Stimulated activated CD4-positive, alpha-beta T cell treated with anti-CD3 and anti-CD28 coated beads, Interleukin-15, amount 100 ng/mL, for 48 hours (primary cell): ENCODE measurements around the gene BIK.
"Not testable (repeated sequence)": the region's sequence is repeated elsewhere in the genome, so short reads cannot be mapped to it uniquely, and the experiment has no call there.

Source experiments
- DNase-seq, 2 donors: peaks; one replicate each; pipeline ENCODE4 v3.0.0-alpha.2; 2020; ENCODE audit warnings: low read depth in 2 of 2

The BIK gene, protein sequence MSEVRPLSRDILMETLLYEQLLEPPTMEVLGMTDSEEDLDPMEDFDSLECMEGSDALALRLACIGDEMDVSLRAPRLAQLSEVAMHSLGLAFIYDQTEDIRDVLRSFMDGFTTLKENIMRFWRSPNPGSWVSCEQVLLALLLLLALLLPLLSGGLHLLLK

DNA sequence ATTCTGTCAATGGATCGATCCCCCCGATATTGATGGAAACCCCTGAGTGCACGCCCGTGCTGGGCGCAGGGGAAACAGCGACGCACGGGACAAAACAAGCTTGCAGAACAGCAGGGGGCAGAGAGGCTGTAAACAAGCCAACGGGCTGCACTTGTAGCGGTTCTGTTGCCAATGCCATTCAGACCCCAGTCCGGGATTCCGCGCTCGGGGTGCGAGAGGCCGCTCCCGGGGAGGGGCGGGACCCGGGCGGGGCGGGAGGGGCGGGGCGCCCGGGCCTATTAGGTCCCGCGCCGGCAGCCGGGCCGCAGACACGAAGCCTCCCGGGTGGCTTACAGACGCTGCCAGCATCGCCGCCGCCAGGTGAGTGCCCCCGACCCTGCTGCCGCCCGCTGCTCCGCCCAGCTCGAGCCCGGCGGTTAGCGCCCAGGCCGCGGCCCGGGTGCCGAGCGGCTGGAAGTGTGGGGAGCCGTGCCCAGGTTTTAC, at the start of gene BIK:
BIK (plus strand) TSS at position 307 of the 483 bp plus-strand sequence. CDS start 13,273 bp downstream, outside the sequence.
- DNase-seq, result peak in 1 of 2 donors; percentile 12

DNA sequence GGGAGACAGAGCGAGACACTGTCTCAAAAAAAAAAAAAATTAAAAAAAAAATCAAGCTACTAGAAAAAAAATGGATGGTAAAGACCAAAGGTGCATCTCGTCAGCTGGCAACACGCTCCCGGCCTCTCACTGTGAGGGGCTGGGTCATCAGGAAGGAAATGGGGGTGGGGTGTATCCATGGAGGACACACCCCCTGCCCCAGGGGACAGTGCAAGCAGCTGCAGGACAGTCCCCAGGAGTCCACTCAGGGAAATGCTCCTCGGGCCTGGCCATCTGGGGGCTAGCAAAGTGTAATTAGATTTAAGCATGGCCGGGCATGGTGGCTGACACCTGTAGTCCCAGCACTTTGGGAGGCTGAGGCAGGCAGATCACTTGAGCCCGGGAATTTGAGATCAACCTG, 44.4 kb upstream of the BIK start:
- no peak for DNase-seq

DNA sequence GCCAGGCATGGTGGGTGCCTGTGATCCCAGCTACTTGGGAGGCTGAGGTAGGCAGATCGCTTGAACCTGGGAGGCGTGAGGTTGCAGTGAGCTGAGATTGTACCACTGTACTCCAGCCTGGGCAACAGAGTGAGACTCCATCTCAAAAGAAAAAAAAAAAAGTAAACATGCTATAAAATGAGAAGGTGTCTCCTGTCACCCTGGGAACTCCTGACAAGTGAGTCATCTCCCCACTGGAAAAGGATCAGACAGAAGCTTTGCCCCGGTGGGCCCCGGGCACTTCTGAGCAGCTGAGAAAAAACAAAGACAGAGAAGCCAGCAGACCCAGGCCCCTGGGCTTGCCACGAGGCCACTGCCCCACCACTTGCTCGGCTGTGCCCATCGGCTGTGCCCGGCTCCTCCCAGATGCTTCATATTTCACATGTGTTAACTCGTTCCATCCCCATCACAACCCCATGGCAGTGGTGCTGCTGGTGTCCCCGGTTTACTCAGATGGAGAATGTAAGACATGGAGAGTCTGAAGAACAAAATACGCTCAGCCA, 43.6 kb upstream of the BIK start:
- DNase-seq, result no peak

DNA sequence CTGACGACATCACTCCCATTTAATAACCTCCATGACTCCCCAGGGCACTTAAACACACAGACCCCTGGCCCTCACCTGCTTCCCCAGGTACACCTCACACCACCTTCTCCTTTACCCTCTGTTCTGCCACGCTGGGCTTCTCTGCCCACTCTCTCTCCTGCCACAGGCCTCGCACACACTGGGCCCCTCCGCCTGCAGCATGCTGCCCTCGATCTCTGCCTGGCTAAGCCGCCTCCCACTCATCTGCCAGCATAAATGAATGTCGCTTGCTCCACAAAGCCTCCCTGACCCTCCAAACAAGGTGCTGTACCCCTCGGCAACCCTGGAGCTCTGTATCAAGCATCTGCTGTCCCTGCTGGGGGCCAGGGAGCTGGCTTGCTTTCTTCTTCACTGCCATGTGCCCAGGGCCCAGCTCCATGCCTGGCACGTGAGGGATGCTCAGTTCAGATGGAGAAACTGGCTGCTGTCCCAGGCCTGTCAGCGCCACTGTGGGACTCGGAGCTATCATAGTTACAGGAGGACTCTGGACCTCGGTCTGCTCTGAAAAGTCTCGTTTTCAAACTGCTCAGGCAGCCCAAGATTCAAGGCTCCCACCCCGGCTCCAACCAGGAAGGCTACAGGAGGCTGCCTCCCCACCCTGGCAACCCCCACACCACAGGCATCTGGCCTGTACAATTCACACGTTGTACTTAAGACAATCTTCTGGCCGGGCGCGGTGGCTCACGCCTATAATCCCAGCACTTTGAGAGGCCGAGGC, 33.3 kb upstream of the BIK start:
- no peak for DNase-seq

DNA sequence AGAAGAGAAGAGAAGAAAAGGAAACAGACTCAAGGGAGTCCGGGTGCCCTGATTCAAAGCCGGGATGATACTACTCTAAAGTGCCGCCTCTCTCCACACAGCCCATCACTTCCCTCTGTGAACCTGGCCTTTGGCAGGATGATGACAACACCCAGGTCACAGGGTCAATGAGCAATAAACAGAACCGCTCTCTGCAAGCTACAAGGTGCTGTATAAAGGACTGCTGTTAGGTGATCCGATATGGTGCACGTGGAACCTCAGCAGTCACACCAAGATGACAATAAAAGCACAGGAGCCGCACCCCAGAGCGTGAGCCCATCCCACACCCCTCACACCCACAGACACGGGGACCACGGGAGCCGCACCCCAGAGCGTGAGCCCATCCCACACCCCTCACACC, 32.0 kb upstream of the BIK start:
- DNase-seq, result no peak

DNA sequence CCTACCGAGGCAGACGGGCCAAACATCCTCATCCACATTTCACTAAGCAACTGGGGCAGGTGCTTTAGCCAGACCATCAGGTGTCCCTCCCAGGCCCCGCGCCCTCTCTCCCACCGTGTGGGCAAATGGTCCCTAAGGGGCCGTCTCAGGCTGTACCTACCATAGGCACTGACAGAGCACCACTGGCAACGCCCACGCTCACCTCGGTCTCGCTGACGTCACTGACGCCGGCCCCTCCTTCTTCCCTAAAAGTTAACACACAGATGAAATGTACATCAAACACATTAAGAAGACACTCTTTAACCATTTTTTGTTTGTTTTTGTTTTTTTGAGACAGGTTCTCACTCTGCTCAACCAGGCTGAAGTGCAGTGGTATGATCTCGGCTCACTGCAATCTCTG, 30.8 kb upstream of the BIK start:
- DNase-seq, result no peak

DNA sequence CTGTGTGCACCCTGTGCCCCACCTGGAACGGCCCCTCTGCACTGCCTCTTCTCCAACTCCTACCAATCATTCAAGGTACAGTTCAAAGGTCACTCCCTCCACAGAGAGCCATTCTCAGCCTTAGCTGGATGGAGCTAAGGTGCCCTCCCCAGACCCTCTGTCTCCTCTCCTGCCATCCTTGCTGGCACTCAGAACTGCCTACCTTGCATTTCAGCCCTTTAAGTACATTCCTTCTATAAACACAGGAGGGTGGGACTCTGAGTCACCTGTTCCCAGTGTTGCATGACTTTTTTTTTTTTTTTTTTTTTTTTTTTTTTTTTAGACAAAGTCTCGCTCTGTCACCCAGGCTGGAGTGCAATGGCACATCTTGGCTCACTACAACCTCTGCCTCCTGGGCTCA, 29.9 kb upstream of the BIK start:
- DNase-seq, result no peak

DNA sequence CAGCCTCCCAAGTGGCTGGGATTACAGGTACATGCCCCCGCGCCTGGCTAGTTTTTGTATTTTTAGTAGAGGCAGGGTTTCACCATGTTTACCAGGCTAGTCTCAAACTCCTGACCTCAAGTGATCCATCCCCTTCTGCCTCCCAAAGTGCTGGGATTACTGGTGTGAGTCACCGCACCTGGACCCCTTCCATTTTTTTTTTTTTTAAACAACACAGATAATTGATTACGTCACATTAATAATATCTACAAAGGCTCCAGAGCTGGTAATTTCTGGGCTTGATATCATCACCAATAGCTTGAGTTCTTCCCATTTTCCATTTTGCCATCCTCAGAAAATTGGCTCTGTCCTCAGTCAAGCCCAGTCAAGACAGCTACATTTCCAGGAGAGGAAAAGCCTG, 28.6 kb upstream of the BIK start:
- DNase-seq, result no peak

DNA sequence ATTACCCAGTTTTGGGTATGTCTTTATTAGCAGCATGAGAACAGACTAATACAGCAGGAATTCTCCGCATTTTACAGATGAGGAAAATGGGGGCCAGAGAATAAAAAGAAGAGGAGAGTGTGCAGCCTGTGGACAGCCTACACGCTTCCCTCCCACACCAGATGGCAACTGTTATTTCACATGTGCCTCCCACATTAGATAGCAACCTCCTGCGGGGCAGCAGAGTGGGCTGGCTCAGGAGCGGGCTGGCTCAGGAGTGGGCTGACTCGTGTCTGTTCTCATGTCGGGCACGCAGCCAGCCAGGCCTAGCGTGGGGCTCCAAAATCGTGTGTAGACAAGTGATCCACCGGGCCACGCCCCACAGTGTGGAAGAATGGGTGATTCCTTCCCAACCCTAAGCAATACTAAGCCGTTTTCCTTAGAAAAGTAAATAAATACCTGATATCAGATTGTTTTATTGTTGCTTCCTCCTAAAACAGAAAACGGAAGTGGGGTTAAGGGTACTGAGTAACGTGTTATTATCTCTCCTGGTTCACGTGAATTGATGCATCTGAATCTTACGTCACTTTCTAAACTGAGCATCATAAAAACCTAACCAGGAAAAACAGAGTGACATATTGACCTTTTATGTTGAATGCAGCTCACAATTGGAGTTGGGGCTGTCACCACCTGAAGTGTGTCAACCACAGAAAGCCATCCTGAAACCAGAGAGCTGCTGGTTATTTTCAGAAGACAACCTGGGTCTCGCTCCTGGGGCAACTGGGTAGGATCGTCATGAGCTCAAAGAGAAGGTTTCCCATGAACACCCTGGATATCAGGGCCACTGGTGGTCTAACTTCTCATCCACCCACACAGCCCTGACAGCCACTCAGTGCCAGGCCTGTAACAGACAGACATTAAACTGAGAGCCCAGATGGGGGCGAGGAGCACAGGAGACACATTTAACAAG, 24.6 kb upstream of the BIK start:
- DNase-seq, result no peak

DNA sequence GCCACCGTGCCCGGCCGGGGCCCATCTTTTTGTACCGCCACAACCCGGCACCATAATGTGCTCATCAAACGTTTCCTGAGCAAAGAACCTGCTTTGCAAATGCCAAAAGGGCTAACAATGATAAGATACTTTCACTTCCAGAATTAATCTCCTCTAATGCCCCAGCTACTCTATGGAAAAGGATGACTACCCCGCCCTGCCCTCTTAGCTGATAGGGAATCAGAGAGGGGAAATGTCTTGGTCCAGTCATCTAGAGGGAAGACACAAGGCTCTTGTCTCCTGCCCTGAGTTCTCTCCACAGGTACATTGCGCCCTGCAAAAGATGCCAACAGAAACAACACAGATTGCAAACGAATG, 21.9 kb upstream of the BIK start:
- no peak for DNase-seq

DNA sequence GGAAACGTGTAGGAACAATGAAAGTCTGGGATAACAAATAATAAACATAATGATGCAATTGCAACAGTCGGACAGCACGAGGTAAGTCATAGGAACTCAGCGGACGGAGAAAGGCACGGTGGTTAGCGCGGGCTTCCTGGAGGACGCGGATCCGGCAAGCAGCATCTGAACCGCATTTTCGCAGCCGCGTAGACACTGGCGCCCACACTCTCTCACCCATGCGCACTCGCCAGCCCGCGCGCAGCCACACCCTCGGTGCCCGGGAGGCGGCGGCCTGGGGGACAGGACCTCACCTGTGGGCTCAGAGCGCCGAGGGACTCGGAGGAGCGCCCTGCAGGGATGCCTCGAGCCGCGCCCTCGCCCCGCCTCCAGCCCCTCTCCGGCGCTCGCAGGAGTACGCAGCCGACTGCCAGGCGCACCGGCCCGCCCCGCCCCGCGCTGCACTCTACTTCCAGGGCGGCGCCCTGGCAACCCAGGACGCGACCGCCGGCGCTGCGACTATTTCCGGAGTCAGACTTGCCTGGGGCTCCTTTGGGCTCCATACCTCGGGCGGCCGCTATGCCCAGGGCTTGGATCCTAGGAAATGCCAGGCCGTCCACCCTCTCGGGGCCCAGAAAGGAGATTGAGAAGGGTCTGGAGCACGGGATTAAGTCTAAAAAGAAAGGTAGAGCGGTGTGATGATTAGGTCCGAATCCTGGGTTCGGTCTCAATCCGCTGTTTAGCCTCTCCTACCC, 21.4 kb upstream of the BIK start, which contains the start of gene TTLL1:
TTLL1 (minus strand) TSS at position 408 of the 734 bp plus-strand sequence. CDS start 13,805 bp downstream, outside the sequence.
- DNase-seq, result peak; percentile 81 to 90

DNA sequence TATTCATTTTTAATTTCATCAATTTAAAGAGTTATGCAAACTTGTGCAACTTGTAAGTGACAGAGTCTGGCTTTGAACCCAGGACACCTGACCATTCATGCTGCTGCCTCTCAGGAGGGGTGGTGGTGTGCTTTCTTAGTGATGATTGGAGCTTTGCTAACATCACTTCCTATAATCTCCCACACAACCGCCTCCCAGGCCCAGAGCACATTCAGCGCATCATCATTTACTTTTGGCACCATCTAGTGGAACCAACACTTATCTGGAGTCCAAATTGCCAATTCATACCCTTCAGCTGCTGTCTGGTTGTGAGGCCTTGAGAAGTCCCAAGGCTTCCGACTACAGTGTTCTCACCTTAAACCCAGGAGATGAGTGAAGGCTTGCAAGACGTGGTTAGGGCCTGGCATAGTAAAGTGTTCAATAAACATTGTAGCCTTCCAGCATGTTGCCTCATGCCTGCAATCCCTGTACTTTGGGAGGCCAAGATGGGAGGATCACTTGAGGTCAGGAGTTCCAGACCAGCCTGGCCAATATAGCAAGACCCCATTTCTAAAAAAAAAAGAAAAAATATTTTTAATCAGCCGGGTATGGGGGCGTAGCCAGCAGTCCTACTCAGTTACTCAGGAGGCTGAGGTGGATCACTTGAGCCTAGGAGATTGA, 20.3 kb upstream of the BIK start:
- DNase-seq, result peak; percentile 47 to 49

DNA sequence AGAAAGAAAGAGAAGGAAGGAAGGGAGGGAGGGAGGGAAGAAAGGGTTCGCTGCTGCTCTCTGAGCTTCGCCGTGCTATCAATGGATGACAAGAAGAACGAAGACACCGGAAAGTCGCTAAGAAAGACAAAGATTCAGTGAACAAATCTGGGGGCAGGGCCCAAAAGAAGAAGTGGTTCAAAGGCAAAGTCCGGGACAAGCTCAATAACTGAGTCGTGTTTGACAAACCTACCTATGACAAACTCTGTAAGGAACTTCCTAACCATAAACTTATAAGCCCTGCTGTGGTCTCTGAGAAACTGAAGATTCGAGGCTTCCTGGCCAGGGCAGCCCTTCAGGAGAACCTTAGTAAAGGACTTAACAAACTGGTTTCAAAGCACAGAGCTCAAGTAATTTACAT, 18.5 kb upstream of the BIK start:
- DNase-seq, result no peak

DNA sequence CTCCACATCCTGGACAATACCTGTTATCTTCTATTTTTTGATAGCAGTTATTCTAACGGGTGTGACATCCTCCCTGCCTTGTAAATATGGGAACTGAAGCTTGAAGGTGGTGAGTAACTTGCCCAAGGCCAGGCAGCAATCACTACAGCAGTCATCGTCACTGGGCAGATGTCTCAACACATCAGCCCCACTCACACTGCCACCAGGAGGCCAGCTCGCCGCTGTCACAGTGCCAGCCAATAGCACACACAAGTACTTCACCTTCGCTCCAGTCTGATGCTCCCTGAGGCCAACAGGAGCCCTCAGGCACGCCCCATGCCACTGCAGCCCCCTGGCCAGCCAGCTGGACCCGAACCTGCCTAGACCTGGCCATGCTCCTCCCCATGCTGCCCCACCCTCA, 16.5 kb upstream of the BIK start:
- DNase-seq, result no peak

DNA sequence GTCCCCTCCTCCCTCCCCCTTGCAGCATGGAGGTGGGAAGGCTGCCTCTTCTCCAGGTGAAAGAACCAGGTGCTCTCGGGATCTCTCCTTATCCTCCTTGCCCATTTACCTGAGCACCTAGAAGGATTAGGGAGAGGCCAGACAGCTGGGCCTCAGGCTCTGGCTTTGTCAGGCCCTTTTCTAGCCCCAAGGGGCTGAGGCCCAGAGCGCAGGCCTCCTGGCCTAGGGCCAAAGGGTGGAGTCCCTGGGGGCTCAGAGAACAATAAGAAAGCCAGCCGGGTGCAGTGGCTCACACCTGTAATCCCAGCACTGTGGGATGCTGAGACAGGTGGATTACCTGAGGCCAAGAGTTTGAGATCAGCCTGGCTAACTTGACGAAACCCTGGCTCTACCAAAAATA, 16.0 kb upstream of the BIK start:
- DNase-seq, result no peak

DNA sequence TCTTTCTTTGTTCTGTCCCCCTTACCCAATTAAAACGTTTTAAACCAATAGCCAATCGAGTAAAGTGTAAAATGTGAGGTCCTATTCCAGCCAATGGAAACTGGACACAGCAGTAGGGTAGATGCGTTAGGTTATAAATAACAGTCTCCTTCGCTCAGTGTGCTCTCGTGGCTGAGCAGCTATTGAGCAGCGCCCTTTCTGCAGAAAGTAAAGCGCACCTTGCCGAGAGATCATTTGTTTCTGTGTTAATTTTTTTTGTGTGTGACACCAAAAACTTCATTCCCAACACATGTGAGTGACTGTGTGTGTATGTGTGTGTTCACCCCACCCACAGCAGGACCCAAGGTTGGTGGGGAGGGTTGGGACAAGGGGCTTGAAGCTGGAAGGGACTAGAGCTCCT, 14.1 kb upstream of the BIK start:
- DNase-seq, result no peak

DNA sequence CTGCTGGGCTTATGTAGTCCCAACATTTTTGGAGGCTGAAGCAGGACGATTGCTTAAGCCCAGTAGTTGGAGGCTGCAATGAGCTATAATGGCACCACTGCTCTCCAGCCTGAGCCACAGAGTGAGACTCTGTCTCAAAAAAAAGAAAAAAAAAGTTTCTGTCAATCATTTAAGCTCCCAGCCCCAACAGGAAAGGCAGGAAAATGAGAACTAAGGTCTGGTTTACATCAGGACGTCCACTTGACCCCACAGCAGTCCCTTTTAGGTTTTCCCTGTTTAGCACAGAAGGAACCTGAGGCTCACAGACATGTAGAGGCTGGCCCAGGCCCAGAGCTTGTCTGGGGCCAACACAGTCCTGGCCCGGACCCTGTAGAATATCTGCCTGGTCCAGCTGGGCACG, 12.2 kb upstream of the BIK start:
- DNase-seq, result no peak

DNA sequence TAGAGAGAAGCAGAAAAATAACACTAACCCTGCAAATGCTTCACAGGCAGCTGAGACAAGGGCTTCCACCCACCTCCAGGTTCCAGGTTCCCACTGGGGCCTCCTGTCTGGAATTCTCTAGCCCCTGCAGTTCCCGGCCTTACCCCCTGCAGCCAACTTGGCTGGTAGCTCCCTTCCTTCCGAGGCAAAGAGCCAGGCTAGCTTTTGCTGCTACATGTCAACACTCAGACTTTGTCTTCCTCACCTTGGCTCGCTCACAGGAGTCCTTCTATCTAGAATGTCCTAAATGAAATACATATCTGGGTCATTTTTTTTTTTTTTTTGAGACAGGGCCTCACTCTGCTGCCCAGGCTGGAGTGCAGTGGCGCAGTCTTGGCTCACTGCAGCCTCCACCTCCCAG, 11.5 kb upstream of the BIK start:
- DNase-seq, result no peak

DNA sequence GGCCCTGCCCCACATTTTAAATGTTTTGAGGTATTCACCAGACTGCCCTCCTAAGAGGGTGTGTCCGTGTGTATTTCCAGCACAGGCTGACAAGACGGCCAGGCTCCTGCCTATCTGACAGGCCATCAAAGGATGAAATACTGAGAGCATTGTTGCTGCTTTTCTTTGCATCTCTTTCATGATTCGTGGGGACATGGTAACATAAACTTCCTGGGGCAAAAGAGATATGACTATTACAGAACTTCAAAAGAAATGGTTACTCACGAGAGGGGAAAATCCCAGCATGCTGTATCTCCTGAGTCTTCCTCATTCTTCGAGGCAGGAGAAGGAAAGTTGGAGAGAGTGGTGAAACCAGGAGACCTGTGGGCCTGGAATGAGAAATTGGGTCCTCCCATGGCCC, 10.3 kb upstream of the BIK start:
- no peak for DNase-seq

DNA sequence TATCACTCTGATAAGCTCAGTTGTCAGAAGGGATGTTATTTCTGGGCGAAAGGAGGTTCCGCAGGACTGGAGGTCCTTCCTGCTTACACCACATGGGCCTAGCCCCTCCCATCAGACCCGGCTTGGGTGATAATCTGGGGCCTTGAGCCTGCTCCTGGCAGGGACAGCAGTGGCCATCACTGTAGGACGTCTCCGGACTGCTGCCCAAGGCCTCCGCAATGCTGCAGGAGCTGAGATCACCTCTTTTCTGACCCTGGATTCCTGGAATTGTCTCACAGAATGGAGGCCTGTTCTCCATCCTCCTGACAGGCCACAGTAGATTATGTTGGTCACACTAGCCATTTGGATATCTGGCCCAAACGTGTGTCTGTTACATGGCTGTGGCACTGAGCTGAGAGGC, 9.2 kb upstream of the BIK start:
- no peak for DNase-seq

DNA sequence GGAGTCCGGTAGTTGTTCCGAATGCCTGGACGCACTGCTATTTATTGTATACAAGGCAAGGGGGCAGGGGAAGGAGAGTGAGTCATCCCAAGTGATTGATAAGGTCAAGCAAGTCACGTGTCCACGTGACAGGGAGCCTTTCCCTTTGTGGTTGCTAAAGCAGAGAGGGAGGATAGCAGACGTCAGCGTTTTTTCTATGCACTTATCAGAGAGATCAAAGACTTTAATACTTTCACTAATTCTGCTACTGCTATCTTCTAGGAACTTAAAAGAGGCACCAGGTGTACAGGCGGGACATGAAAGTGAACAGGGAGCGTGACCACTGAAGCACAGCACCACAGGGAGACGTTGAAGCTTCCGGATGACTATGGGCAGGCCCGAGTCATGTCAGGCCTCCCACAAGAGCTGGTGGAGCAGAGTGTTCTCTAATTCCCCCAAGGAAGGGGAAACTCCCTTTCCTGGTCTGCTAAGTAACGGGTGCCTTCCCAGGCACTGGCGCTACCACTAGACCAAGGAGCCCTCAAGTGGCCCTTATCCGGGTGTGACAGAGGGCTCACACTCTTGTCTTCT, 6.4 kb upstream of the BIK start:
- DNase-seq, result not testable (repeated sequence)
